IMR-90 (cell line): Measurements from ENCODE around the gene GCLC. TPM values are rescaled to one million over a fixed set of nuclear protein-coding genes. Genes with fewer than 3 reads are reported as not detected.

Source experiments
- ATAC-seq: fragments of 200-7000 bp; cut with Tn5 transposase; 2 replicates; pipeline ENCODE4 v1.9.1; 2020; ENCODE audit warnings: low read depth, mild to moderate bottlenecking, moderate library complexity
- BruUV-seq: library from RNA; stranded (reverse); fragments of 400-500 nt; replicated peaks from 2 replicates; lab custom pipeline; 2021; lab: Mats Ljungman, UMichigan
- CTCF ChIA-PET: fragments of 300-600 bp; formaldehyde crosslinking; extraction: SDS; loops from one replicate; lab custom pipeline; 2021; ENCODE audit warnings: antibody characterized with exemption; lab: Yijun Ruan, JAX
- POLR2A ChIA-PET: fragments of 300-600 bp; sonication (Branson Sonifier 250); formaldehyde crosslinking; loops from one replicate; lab custom pipeline; 2022; ENCODE audit warnings: antibody characterized with exemption; ENCODE audit not compliant: unreplicated experiment; lab: Charles Lee
- DNase-seq: peaks from one replicate; pipeline ENCODE4 v3.0.0; 2013
- H2AFZ ChIP-seq: replicated peaks from 2 replicates; pipeline ENCODE3; 2013; ENCODE audit warnings: low read length, mild to moderate bottlenecking; ENCODE audit not compliant: poor library complexity
- H2AK5ac ChIP-seq: 2 replicates; pipeline ENCODE4 v1.6.1; 2013; ENCODE audit warnings: low read depth, low read length, inconsistent platforms
- H2AK9ac ChIP-seq: replicated peaks from 2 replicates; pipeline ENCODE3; 2013; ENCODE audit warnings: mild to moderate bottlenecking, low read depth, low read length, moderate library complexity; ENCODE audit not compliant: poor library complexity
- H2BK120ac ChIP-seq: 2 replicates; pipeline ENCODE4 v1.6.1; 2013; ENCODE audit warnings: low read depth, low read length, inconsistent platforms
- H2BK15ac ChIP-seq: 3 replicates; pipeline ENCODE4 v1.6.1; 2013; ENCODE audit warnings: low read depth, low read length, inconsistent platforms
- H2BK20ac ChIP-seq: 2 replicates; pipeline ENCODE4 v1.6.1; 2013; ENCODE audit warnings: low read depth, mild to moderate bottlenecking, inconsistent platforms, low read length, moderate library complexity
- H2BK5ac ChIP-seq: 2 replicates; pipeline ENCODE4 v1.6.1; 2013; ENCODE audit warnings: mild to moderate bottlenecking, low read depth, low read length, inconsistent platforms; ENCODE audit not compliant: poor library complexity, severe bottlenecking
- H3K14ac ChIP-seq: replicated peaks from 2 replicates; pipeline ENCODE4 v1.6.1; 2013; ENCODE audit warnings: low read depth, low read length, inconsistent platforms
- H3K18ac ChIP-seq: 2 replicates; pipeline ENCODE4 v1.6.1; 2013; ENCODE audit warnings: low read depth, low read length, control low read depth
- H3K23ac ChIP-seq: 2 replicates; pipeline ENCODE4 v1.6.1; 2013; ENCODE audit warnings: low read depth, low read length, inconsistent platforms
- H3K27ac ChIP-seq: 2 replicates; pipeline ENCODE4 v1.5.1; 2013; ENCODE audit warnings: mild to moderate bottlenecking, control low read depth, low read length; ENCODE audit not compliant: insufficient read depth
- H3K27me3 ChIP-seq: 2 replicates; pipeline ENCODE4 v1.6.1; 2013; ENCODE audit warnings: low read length; ENCODE audit not compliant: control insufficient read depth, insufficient read depth
- H3K36me3 ChIP-seq: 2 replicates; pipeline ENCODE4 v1.6.1; 2013; ENCODE audit warnings: low read length, mixed read lengths; ENCODE audit not compliant: control insufficient read depth, insufficient read depth
- H3K4ac ChIP-seq: 2 replicates; pipeline ENCODE4 v1.6.1; 2013; ENCODE audit warnings: low read depth, low read length, inconsistent platforms
- H3K4me1 ChIP-seq: 2 replicates; pipeline ENCODE4 v1.6.1; 2013; ENCODE audit warnings: low read length, mixed read lengths; ENCODE audit not compliant: control insufficient read depth, insufficient read depth
- H3K4me2 ChIP-seq: 2 replicates; pipeline ENCODE4 v1.6.1; 2013; ENCODE audit warnings: low read depth, mild to moderate bottlenecking, control low read depth, low read length, moderate library complexity
- H3K4me3 ChIP-seq: 2 replicates; pipeline ENCODE4 v1.5.1; 2013; ENCODE audit warnings: low read depth, mild to moderate bottlenecking, control low read depth, low read length, moderate library complexity; ENCODE audit not compliant: insufficient read depth
- H3K56ac ChIP-seq: 2 replicates; pipeline ENCODE4 v1.6.1; 2013; ENCODE audit warnings: low read length, inconsistent platforms; ENCODE audit not compliant: insufficient read depth; ENCODE audit errors: extremely low read depth
- H3K79me1 ChIP-seq, 2 experiments: 2 replicates each; pipeline ENCODE4 v1.6.1; 2013; ENCODE audit warnings: low read length in 2 of 2, inconsistent platforms in 1 of 2, low read depth in 1 of 2
- H3K9ac ChIP-seq: 2 replicates; pipeline ENCODE4 v1.6.1; 2013; ENCODE audit warnings: low read depth, low read length, control low read depth
- H3K9me1 ChIP-seq: 2 replicates; pipeline ENCODE4 v1.6.1; 2013; ENCODE audit warnings: low read length, inconsistent platforms; ENCODE audit not compliant: insufficient read depth
- H3K9me3 ChIP-seq: 2 replicates; pipeline ENCODE4 v1.6.1; 2013; ENCODE audit warnings: low read length; ENCODE audit not compliant: control insufficient read depth, insufficient read depth
- H4K20me1 ChIP-seq: 2 replicates; pipeline ENCODE4 v1.6.1; 2013; ENCODE audit warnings: low read length, inconsistent platforms; ENCODE audit not compliant: insufficient read depth
- H4K5ac ChIP-seq: 2 replicates; pipeline ENCODE4 v1.6.1; 2013; ENCODE audit warnings: mild to moderate bottlenecking, low read depth, low read length, control low read depth
- H4K8ac ChIP-seq, 2 experiments: 2 replicates each; pipeline ENCODE4 v1.6.1; 2013; ENCODE audit warnings: low read depth in 2 of 2, low read length in 2 of 2, control low read depth in 1 of 2, inconsistent platforms in 1 of 2
- H4K91ac ChIP-seq: 2 replicates; pipeline ENCODE4 v1.6.1; 2013; ENCODE audit warnings: low read depth, low read length, inconsistent platforms; ENCODE audit not compliant: insufficient read depth
- MAFK ChIP-seq: IDR thresholded peaks from 2 replicates; pipeline ENCODE4 v1.6.1; 2012; ENCODE audit warnings: low read depth, low read length, improper control_type of control experiment
- NFE2L2 ChIP-seq: fragments of 150-350 bp; IDR thresholded peaks from 2 replicates; pipeline ENCODE4 v1.6.1; 2016; ENCODE audit warnings: low read depth, mild to moderate bottlenecking, low read length
- USF2 ChIP-seq: fragments of 150-350 bp; IDR thresholded peaks from 2 replicates; pipeline ENCODE4 v1.6.1; 2017; ENCODE audit warnings: mild to moderate bottlenecking, antibody characterized with exemption, low read length, low read depth
- WGBS, 2 experiments: methylation state at CpG; one replicate each; pipeline versions ENCODE4 v1.1.5 to v1.1.7; 2013; ENCODE audit warnings: missing lambda C conversion rate in 2 of 2; ENCODE audit not compliant: insufficient read length in 1 of 2; ENCODE audit errors: extremely low coverage in 2 of 2; 5-methylcytosine and 5-hydroxymethylcytosine counted together
- dilution Hi-C: fragments of 300-500 bp; cut with HindIII; formaldehyde crosslinking; loops from one replicate; pipeline ENCODE4 v1.14.3; 2018; ENCODE audit warnings: low sequenced_read_pairs; ENCODE audit not compliant: unreplicated experiment
- in situ Hi-C: fragments of 300-500 bp; cut with MboI; formaldehyde crosslinking; loops from 3 replicates; pipeline ENCODE4 v1.14.3; 2019; ENCODE audit warnings: low sequenced_read_pairs, inconsistent platforms, mixed read lengths
- intact Hi-C: fragments of 100-400 bp; cut with micrococcal nuclease; formaldehyde crosslinking; loops from 2 replicates; pipeline ENCODE4 v1.10.0; 2022
- polyA plus RNA-seq, 3 experiments: library from polyadenylated mRNA; depleted of rRNA; stranded (reverse); fragments of >200 nt; gene quantifications; 2 replicates each; pipeline ENCODE4 v1.2.3, GENCODE V29; 2012; ENCODE audit warnings: low replicate concordance in 1 of 3
- total RNA-seq: library from RNA; depleted of rRNA; stranded (reverse); fragments of >200 nt; gene quantifications from 2 replicates; pipeline ENCODE4 v1.2.3, GENCODE V29; 2012

Gene GCLC
- total and polyA plus RNA-seq, 2 of the 4 experiments (the other 2 are of a cell fraction), result 14.2 to 24.2 TPM

DNA sequence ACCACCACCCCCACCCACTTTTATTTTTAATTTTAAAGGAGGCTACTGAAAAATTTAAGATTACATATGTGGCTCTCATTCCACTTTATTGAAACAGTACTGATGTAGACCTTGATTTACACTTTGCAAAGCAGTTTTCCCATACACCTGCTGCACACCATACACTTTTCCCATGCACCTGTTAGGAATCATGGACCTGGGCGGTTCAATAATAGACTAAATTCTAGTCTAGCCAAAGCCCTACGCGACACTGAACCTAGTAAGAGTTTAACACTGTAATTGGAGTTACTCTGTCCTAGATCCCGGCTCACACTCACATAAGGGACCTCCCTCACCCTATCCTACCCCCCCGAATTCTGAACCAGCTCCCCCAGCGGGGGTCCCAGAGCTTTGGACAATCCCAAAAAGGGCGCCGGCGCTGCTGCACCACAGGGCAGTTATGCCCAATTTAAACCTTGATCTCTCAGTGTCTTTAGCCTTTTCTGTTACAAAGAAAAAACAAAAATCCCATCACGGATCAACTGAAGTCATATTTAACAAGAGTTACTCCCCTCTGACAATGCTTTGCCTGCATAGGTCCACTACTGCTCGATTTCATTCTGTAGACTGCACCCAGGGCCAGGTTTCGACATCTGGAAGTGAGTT is 2.4 kb upstream of the GCLC start:
- peak overlapping the region; percentile 79 for H2BK120ac ChIP-seq
- peak overlapping the region; percentile 75 for H3K4ac ChIP-seq
- in situ Hi-C loops, result loop anchor here (5.0 kb wide), 2 partner anchors 50 to 105 kb away; no protein-coding TSS in a partner anchor
- H2BK20ac ChIP-seq, result peak overlapping the region; percentile 57
- peak overlapping the region; percentile 77 for H3K56ac ChIP-seq
- no peaks in the 10 kb centered on the region for H3K36me3 ChIP-seq
- H3K4me2 ChIP-seq, result peak overlapping the region; percentile 83
- no peak for TF ChIP-seq USF2
- no peak for TF ChIP-seq MAFK
- no peak for TF ChIP-seq NFE2L2
- peak overlapping the region; percentile 55 for H3K9ac ChIP-seq
- peak overlapping the region; percentile 38; the same call in 1 of the 3 replicates for H2BK15ac ChIP-seq
- peak overlapping the region; percentile 91 for H3K23ac ChIP-seq
- peak overlapping the region; percentile 69 for H4K91ac ChIP-seq
- H4K5ac ChIP-seq, result peak overlapping the region; percentile 39; the same call in 1 of the 2 replicates
- CTCF ChIA-PET, result interaction anchor here (0.8 to 1.0 kb wide), 2 partner anchors 34 to 104 kb away, joined by 3 to 6 read pairs; no protein-coding TSS in a partner anchor
- H3K79me1 ChIP-seq, result peaks cover 3 to 22% of the 10 kb centered on the region in 2 experiments; a peak in 2 of 4 replicates
- H3K27me3 ChIP-seq, result no peaks in the 10 kb centered on the region
- peak overlapping the region; percentile 15 for H2AK9ac ChIP-seq
- WGBS, 2 experiments, result 5% methylated on average over 6 of the region's 12 CpGs; no CpG with 5 or more reads in 1 of the 2 experiments
- H3K4me1 ChIP-seq, result peaks cover 14% of the 10 kb centered on the region
- BruUV-seq, result no TSS peak
- H3K4me3 ChIP-seq, result peak overlapping the region; percentile 80
- ATAC-seq (peak; percentile 5), DNase-seq (no peak)
- intact Hi-C loops, result loop anchor here (5.0 kb wide), 1 partner anchor 35 kb away; no protein-coding TSS in a partner anchor
- H4K8ac ChIP-seq, result peak overlapping the region; percentile 8 to 78; a peak in 3 of 4 replicates
- peaks cover 10% of the 10 kb centered on the region for H3K9me1 ChIP-seq
- dilution Hi-C loops, result no loop called here
- peak overlapping the region; percentile 73 for H2BK5ac ChIP-seq
- POLR2A ChIA-PET, result interaction anchor here (0.6 kb wide), 1 partner anchor 196 kb away, joined by 4 read pairs; no protein-coding TSS in a partner anchor
- H3K9me3 ChIP-seq, result no peaks in the 10 kb centered on the region
- H3K18ac ChIP-seq, result peak overlapping the region; percentile 71
- H3K27ac ChIP-seq, result peak overlapping the region; percentile 51
- H3K14ac ChIP-seq, result peak overlapping the region; percentile 87
- peak overlapping the region; percentile 95 for H2AFZ ChIP-seq
- no peak overlapping the region for H2AK5ac ChIP-seq
- no peaks in the 10 kb centered on the region for H4K20me1 ChIP-seq
